ENCODE measurements around the gene BOC.

DNA sequence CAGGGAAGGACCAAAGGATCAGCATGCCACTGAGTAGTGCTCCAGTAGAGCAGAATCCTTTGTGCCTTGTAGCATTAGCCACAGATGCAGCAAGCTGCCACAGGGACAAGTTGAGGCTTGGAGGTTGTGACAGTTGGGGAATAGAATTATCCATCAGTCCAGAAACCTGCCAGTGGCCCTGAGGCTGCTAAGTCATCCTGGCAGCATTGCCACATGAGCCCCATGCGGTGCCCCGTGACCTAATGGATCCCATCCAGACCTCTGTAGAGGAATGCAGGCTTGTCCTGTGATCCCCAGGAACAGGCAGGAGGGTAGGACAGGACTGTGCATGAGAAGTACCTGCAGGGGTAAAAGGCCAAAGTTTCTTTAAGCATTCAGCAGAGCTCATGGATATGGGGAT is 51.7 kb downstream of the BOC start:
- no peak for TF ChIP-seq POLR2A (IDR thresholded peaks at IDR 0.05)
- TF ChIP-seq, protein P1, sequence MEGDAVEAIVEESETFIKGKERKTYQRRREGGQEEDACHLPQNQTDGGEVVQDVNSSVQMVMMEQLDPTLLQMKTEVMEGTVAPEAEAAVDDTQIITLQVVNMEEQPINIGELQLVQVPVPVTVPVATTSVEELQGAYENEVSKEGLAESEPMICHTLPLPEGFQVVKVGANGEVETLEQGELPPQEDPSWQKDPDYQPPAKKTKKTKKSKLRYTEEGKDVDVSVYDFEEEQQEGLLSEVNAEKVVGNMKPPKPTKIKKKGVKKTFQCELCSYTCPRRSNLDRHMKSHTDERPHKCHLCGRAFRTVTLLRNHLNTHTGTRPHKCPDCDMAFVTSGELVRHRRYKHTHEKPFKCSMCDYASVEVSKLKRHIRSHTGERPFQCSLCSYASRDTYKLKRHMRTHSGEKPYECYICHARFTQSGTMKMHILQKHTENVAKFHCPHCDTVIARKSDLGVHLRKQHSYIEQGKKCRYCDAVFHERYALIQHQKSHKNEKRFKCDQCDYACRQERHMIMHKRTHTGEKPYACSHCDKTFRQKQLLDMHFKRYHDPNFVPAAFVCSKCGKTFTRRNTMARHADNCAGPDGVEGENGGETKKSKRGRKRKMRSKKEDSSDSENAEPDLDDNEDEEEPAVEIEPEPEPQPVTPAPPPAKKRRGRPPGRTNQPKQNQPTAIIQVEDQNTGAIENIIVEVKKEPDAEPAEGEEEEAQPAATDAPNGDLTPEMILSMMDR (IDR thresholded peaks at IDR 0.05): no peak
